ENCODE measurements around the gene PQBP1. TPM values are rescaled to one million over a fixed set of nuclear protein-coding genes. Genes with fewer than 3 reads are reported as not detected.

The PQBP1 gene
- total and polyA plus RNA-seq, 8 donors: 4.7 to 148 (median 92.7) TPM

DNA sequence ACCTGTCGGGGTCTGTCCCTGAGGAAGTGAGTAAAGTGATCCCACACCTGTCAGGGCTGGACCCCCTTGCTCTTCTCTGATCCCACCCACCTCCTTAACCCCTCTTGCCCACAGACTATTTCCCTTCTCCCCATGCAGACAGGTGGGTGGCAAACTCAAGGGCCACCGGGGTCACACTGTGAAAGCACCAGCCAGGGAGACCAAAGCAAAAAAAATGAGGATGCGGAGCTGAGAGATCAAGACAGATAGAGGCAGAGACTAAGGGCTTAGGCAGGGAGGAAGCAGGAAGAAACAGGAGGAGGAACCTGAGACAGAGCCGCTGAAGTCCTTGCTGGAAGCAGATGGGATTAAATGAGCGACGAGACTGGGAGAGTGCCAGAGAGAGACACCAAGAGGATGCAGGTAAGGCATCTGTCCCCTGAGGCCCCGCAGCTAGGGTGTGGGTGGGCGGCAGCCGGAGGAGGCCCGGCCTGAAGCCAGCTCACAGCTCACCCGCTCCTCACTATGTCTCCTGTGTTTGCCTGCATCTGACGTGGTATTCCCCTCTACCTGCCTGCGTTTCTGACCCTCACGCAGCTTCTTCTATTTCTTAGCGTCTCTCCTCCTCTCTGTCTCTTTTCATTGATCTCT lies 7.3 kb upstream of the PQBP1 start:
- no peak for TF ChIP-seq EP300 (IDR thresholded peaks at IDR 0.05)
- TF ChIP-seq POLR2AphosphoS5 (IDR thresholded peaks at IDR 0.05): no peak
- TF ChIP-seq, protein P1, sequence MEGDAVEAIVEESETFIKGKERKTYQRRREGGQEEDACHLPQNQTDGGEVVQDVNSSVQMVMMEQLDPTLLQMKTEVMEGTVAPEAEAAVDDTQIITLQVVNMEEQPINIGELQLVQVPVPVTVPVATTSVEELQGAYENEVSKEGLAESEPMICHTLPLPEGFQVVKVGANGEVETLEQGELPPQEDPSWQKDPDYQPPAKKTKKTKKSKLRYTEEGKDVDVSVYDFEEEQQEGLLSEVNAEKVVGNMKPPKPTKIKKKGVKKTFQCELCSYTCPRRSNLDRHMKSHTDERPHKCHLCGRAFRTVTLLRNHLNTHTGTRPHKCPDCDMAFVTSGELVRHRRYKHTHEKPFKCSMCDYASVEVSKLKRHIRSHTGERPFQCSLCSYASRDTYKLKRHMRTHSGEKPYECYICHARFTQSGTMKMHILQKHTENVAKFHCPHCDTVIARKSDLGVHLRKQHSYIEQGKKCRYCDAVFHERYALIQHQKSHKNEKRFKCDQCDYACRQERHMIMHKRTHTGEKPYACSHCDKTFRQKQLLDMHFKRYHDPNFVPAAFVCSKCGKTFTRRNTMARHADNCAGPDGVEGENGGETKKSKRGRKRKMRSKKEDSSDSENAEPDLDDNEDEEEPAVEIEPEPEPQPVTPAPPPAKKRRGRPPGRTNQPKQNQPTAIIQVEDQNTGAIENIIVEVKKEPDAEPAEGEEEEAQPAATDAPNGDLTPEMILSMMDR (IDR thresholded peaks at IDR 0.05): no peak
- TF ChIP-seq POLR2A (IDR thresholded peaks at IDR 0.05): no peak
- DNase-seq: peak in 1 of 2 donors; percentile 31

DNA sequence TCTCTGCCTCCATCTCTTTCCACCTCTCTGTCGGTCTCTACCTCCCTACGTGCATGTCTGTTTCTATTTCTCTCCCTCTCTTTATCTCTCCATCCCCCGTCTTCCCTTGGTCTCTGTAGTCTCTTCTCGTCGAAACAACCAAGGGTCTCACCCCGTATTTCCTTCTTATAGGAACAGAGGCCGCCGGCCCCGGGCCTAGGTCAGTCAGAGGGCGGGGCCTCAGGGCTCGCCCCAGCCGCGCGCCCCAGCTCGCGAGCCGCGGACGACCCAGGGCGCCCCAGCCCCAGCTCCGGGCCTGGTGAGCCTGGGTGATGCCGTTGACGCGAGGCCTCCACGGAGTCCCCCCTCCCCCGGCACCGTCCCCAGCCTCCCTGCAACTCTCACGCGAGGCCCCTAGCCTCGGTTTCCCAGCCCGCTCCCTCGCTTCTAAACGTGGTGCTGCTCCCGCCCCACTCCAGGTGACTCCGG lies 6.8 kb upstream of the PQBP1 start:
- no peak for DNase-seq

More for the DNA sequence above, 7.3 kb upstream of the PQBP1 start:
- H3K27ac ChIP-seq: peak overlapping the region in 4 of 5 donors; percentile 75 to 84 (median 80)
- intact Hi-C loops (cut with DNase I; ENCODE audit: low total_unique reads): no loop called here
- peaks cover 0 to 23% (median 15%) of the 10 kb centered on the region in 4 donors for H3K36me3 ChIP-seq
- peak overlapping the region; percentile 55 to 69 (median 63) for H3K4me3 ChIP-seq
- 22 to 64% (median 38%) methylated on average over 8 to 15 of the region's 15 CpGs for WGBS, 5 donors
- no peaks in the 10 kb centered on the region for H3K9me3 ChIP-seq
- H3K27me3 ChIP-seq: peaks cover 0 to 8% (median 0%) of the 10 kb centered on the region in 3 donors
- H3K4me1 ChIP-seq: peaks cover 5 to 16% (median 10%) of the 10 kb centered on the region in 4 donors

GRCh38 chrX:48891402-48892288 lies 6.1 kb upstream of the PQBP1 start:
- DNase-seq: peak; percentile 88 to 92
- Histone ChIP-seq H3K27me3 (peaks cover 0 to 8% (median 0%) of the 10 kb centered on the region in 3 donors), H3K27ac (peak overlapping the region; percentile 67 to 84 (median 78)), H3K9me3 (peaks cover 0 to 3% (median 0%) of the 10 kb centered on the region in 4 donors), H3K36me3 (peaks cover 0 to 23% (median 15%) of the 10 kb centered on the region in 4 donors), H3K4me3 (peak overlapping the region; percentile 55 to 69 (median 63)), H3K4me1 (peaks cover 10 to 27% (median 15%) of the 10 kb centered on the region in 4 donors)
- no peak for TF ChIP-seq EP300 (IDR thresholded peaks at IDR 0.05)
- TF ChIP-seq POLR2A (IDR thresholded peaks at IDR 0.05): no peak
- TF ChIP-seq, protein P1 (IDR thresholded peaks at IDR 0.05): peak in 5 of 7 experiments; percentile 22 to 57 (median 28)
- TF ChIP-seq POLR2AphosphoS5 (IDR thresholded peaks at IDR 0.05): peak in 2 of 3 donors; percentile 28 to 49
- WGBS, 5 donors: 1 to 42% (median 20%) methylated on average over 5 to 65 of the region's 68 CpGs
- intact Hi-C loops (cut with DNase I; ENCODE audit: low total_unique reads): no loop called here

More for the DNA sequence above, 6.8 kb upstream of the PQBP1 start:
- Histone ChIP-seq H3K27ac (peak overlapping the region; percentile 67 to 84 (median 78)), H3K36me3 (peaks cover 0 to 23% (median 15%) of the 10 kb centered on the region in 4 donors), H3K4me3 (peak overlapping the region; percentile 55 to 69 (median 63)), H3K4me1 (peaks cover 5 to 21% (median 10%) of the 10 kb centered on the region in 4 donors), H3K9me3 (no peaks in the 10 kb centered on the region), H3K27me3 (peaks cover 0 to 8% (median 0%) of the 10 kb centered on the region in 3 donors)
- WGBS, 5 donors: 0 to 42% (median 1%) methylated on average over 6 to 35 of the region's 35 CpGs
- intact Hi-C loops (cut with DNase I; ENCODE audit: low total_unique reads): no loop called here
- no peak for TF ChIP-seq EP300 (IDR thresholded peaks at IDR 0.05)
- TF ChIP-seq, protein P1 (IDR thresholded peaks at IDR 0.05): no peak

- intact Hi-C loops (cut with DNase I; ENCODE audit: low total_unique reads): no loop called here
- Histone ChIP-seq H3K9me3 (peaks cover 0 to 14% (median 0%) of the 10 kb centered on the region in 4 donors), H3K36me3 (peaks cover 0 to 23% (median 15%) of the 10 kb centered on the region in 4 donors), H3K27ac (no peak overlapping the region), H3K4me3 (no peak overlapping the region), H3K27me3 (peaks cover 0 to 8% (median 0%) of the 10 kb centered on the region in 3 donors), H3K4me1 (peaks cover 11 to 34% (median 18%) of the 10 kb centered on the region in 4 donors)
- WGBS, 5 donors: 62 to 88% (median 81%) methylated on average over 4 of the region's 4 CpGs
- TF ChIP-seq, protein P1 (IDR thresholded peaks at IDR 0.05): no peak
- no peak for TF ChIP-seq POLR2AphosphoS5 (IDR thresholded peaks at IDR 0.05)
- no peak for TF ChIP-seq POLR2A (IDR thresholded peaks at IDR 0.05)
- no peak for TF ChIP-seq EP300 (IDR thresholded peaks at IDR 0.05)
- no peak for DNase-seq
Observed at GRCh38 chrX:48892896-48893295, 4.8 kb upstream of the PQBP1 start.
